OCI-LY7 (cell line): Measurements from ENCODE around the gene KRT72. TPM values are rescaled to one million over a fixed set of nuclear protein-coding genes. Genes with fewer than 3 reads are reported as not detected.

Source experiments
- BruUV-seq: library from RNA; stranded (reverse); fragments of 400-500 nt; replicated peaks from 2 replicates; lab custom pipeline; 2021; lab: Mats Ljungman, UMichigan
- CTCF ChIA-PET: fragments of 300-600 bp; sonication (Branson Sonifier 250); formaldehyde crosslinking; loops from one replicate; lab custom pipeline; 2022; ENCODE audit warnings: antibody characterized with exemption; ENCODE audit not compliant: unreplicated experiment; lab: Charles Lee
- POLR2A ChIA-PET: fragments of 300-600 bp; sonication (Branson Sonifier 250); formaldehyde crosslinking; loops from one replicate; lab custom pipeline; 2022; ENCODE audit warnings: antibody characterized with exemption; lab: Charles Lee
- DNase-seq: peaks from one replicate; pipeline ENCODE4 v3.0.0-alpha.2; 2015; ENCODE audit warnings: low spot score
- H2AFZ ChIP-seq: fragments of 200-600 bp; sonication (generic), shearing (Covaris generic); 2 replicates; pipeline ENCODE4 v1.6.1; 2014; ENCODE audit warnings: mild to moderate bottlenecking, antibody characterized with exemption, low read length, moderate library complexity
- H3K27ac ChIP-seq: fragments of 200-600 bp; sonication (generic); 2 replicates; pipeline ENCODE4 v1.5.1; 2014; ENCODE audit warnings: mixed run types, low read depth, mild to moderate bottlenecking, moderate library complexity, low read length, inconsistent platforms; ENCODE audit not compliant: poor library complexity, severe bottlenecking
- H3K36me3 ChIP-seq: fragments of 200-600 bp; sonication (generic); 2 replicates; pipeline ENCODE4 v1.6.1; 2014; ENCODE audit warnings: mild to moderate bottlenecking, antibody characterized with exemption, low read length, moderate library complexity, mixed read lengths; ENCODE audit not compliant: insufficient read depth
- H3K4me1 ChIP-seq: fragments of 200-600 bp; sonication (generic); 2 replicates; pipeline ENCODE4 v1.5.1; 2014; ENCODE audit warnings: mild to moderate bottlenecking, low read length; ENCODE audit not compliant: insufficient read depth, poor library complexity, severe bottlenecking
- H3K4me2 ChIP-seq: fragments of 200-600 bp; sonication (generic); 2 replicates; pipeline ENCODE4 v1.6.1; 2014; ENCODE audit warnings: mild to moderate bottlenecking, low read length
- H3K4me3 ChIP-seq: fragments of 200-600 bp; sonication (generic); 2 replicates; pipeline ENCODE4 v1.5.1; 2014; ENCODE audit warnings: mild to moderate bottlenecking, low read depth, low read length; ENCODE audit not compliant: poor library complexity, severe bottlenecking
- H3K79me2 ChIP-seq: fragments of 200-600 bp; sonication (generic); 2 replicates; pipeline ENCODE4 v1.6.1; 2016; ENCODE audit warnings: low read depth, mild to moderate bottlenecking, low read length, moderate library complexity, mixed read lengths; ENCODE audit not compliant: insufficient read depth
- H3K9me2 ChIP-seq: fragments of 200-600 bp; sonication (generic); 2 replicates; pipeline ENCODE4 v1.6.1; 2016; ENCODE audit warnings: mild to moderate bottlenecking, low read length, mixed read lengths; ENCODE audit not compliant: insufficient read depth
- H3K9me3 ChIP-seq: fragments of 200-600 bp; sonication (generic); 2 replicates; pipeline ENCODE4 v1.6.1; 2014; ENCODE audit warnings: mild to moderate bottlenecking, mixed run types, low read length, mixed read lengths
- H4K20me1 ChIP-seq: fragments of 200-600 bp; sonication (generic); 2 replicates; pipeline ENCODE4 v1.6.1; 2014; ENCODE audit warnings: mild to moderate bottlenecking, antibody characterized with exemption, low read length, moderate library complexity, mixed read lengths; ENCODE audit not compliant: insufficient read depth
- CTCF ChIP-seq: fragments of 200-600 bp; sonication (generic); conservative IDR thresholded peaks from 2 replicates; pipeline ENCODE4 v1.5.1; 2014; ENCODE audit warnings: mild to moderate bottlenecking, antibody characterized with exemption, low read length, moderate library complexity, mixed read lengths
- EZH2phosphoT487 ChIP-seq: fragments of 200-600 bp; sonication (generic); IDR thresholded peaks from 2 replicates; pipeline ENCODE4 v1.6.1; 2018; ENCODE audit warnings: low read depth, borderline replicate concordance, mild to moderate bottlenecking, mixed run types, antibody characterized with exemption, low read length, moderate library complexity, mixed read lengths
- intact Hi-C: fragments of 100-400 bp; cut with micrococcal nuclease; formaldehyde crosslinking; loops from one replicate; pipeline ENCODE4 v1.10.0; 2022; ENCODE audit not compliant: unreplicated experiment
- total RNA-seq, 2 experiments: library from RNA; depleted of rRNA in 1 of 2; stranded (reverse); fragments of >200 nt in 1 of 2; shearing (Covaris generic) in 1 of 2; gene quantifications; 2 replicates each; pipeline ENCODE4 v1.2.3, GENCODE V29; 2014 to 2022

KRT72 gene
- total RNA-seq, 2 experiments from 2014 or later, result not detected

DNA sequence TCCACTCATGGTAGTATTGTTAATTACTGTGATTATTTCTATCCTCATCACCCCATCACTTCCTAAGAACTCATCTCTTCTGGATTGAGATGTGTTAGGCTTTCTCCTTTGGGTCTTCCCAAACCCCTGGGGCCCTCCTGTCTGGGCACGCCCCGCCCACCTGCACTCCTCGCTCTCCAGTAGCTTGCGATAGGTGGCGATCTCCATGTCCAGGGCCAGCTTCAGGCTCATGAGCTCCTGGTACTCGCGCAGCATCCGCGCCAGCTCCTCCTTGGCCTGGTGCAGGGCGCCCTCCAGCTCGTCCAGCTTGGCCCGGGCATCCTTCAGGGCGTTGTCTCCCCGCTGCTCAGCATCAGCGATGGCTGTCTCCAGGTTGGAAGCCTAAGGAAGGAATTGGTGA lies 55.1 kb downstream of the KRT72 start:
- no peak overlapping the region for H3K4me3 ChIP-seq
- DNase-seq, result no peak
- H3K27ac ChIP-seq, result no peak overlapping the region
- BruUV-seq, result no TSS peak
- H3K9me2 ChIP-seq, result no peaks in the 10 kb centered on the region
- H3K9me3 ChIP-seq, result no peaks in the 10 kb centered on the region
- H3K79me2 ChIP-seq, result no peaks in the 10 kb centered on the region
- POLR2A ChIA-PET, result interaction anchor here (0.6 kb wide), 1 partner anchor 452 kb away, joined by 5 read pairs; no protein-coding TSS in a partner anchor
- H4K20me1 ChIP-seq, result no peaks in the 10 kb centered on the region
- H3K4me1 ChIP-seq, result no peaks in the 10 kb centered on the region
- no peaks in the 10 kb centered on the region for H3K36me3 ChIP-seq
- H2AFZ ChIP-seq, result no peak overlapping the region
- intact Hi-C loops, result no loop called here
- no peak for TF ChIP-seq CTCF
- no peak for TF ChIP-seq EZH2phosphoT487
- H3K4me2 ChIP-seq, result no peak overlapping the region
- CTCF ChIA-PET, result no interaction called here

GRCh38 chr12:52543985-52544883 lies 57.0 kb downstream of the KRT72 start:
- Histone ChIP-seq H3K9me2 (no peaks in the 10 kb centered on the region), H3K4me3 (no peak overlapping the region), H2AFZ (no peak overlapping the region), H4K20me1 (no peaks in the 10 kb centered on the region), H3K4me2 (no peak overlapping the region), H3K79me2 (no peaks in the 10 kb centered on the region), H3K4me1 (no peaks in the 10 kb centered on the region), H3K36me3 (no peaks in the 10 kb centered on the region), H3K27ac (no peak overlapping the region), H3K9me3 (no peaks in the 10 kb centered on the region)
- intact Hi-C loops, result no loop called here
- TF ChIP-seq CTCF, result no peak
- TF ChIP-seq EZH2phosphoT487, result no peak
- DNase-seq, result no peak
- ChIA-PET CTCF (no interaction called here), POLR2A (interaction anchor here (0.5 to 0.8 kb wide), 2 partner anchors 11 to 40 kb away, joined by 3 to 4 read pairs; no protein-coding TSS in a partner anchor)
- BruUV-seq, result no TSS peak

- no TSS peak for BruUV-seq
- H3K36me3 ChIP-seq, result no peaks in the 10 kb centered on the region
- no peak overlapping the region for H3K27ac ChIP-seq
- H3K9me2 ChIP-seq, result no peaks in the 10 kb centered on the region
- DNase-seq, result no peak
- CTCF ChIA-PET, result no interaction called here
- no peaks in the 10 kb centered on the region for H3K4me1 ChIP-seq
- intact Hi-C loops, result no loop called here
- POLR2A ChIA-PET, result no interaction called here
- no peak overlapping the region for H3K4me2 ChIP-seq
- no peaks in the 10 kb centered on the region for H4K20me1 ChIP-seq
- no peaks in the 10 kb centered on the region for H3K79me2 ChIP-seq
- H3K9me3 ChIP-seq, result no peaks in the 10 kb centered on the region
- H3K4me3 ChIP-seq, result no peak overlapping the region
- no peak for TF ChIP-seq CTCF
- TF ChIP-seq EZH2phosphoT487, result no peak
- no peak overlapping the region for H2AFZ ChIP-seq
These were observed 58.4 kb downstream of the KRT72 start for GRCh38 chr12:52542785-52543318.
